ENCODE data around the gene ZNF679.
"Not testable (repeated sequence)": the region's sequence is repeated elsewhere in the genome, so short reads cannot be mapped to it uniquely, and the experiment has no call there.

Gene ZNF679

GRCh38 chr7:64310426-64310825, 82.2 kb downstream of the ZNF679 start:
- no peaks in the 10 kb centered on the region for H3K27me3 ChIP-seq (ENCODE audit: control insufficient read depth, insufficient read depth, low read length)
- no peak overlapping the region for H3K9ac ChIP-seq
- no peaks in the 10 kb centered on the region for H3K36me3 ChIP-seq (ENCODE audit: control insufficient read depth, insufficient read depth, low read length)
- no peaks in the 10 kb centered on the region for H3K79me2 ChIP-seq
- H3K4me1 ChIP-seq, result peaks cover 7% of the 10 kb centered on the region
- H3K4me3 ChIP-seq (ENCODE audit: low read depth, low read length), result no peak overlapping the region
- no peak overlapping the region for H2AFZ ChIP-seq
- H3K4me2 ChIP-seq (ENCODE audit: low read length), result no peak overlapping the region
- no peak overlapping the region for H3K27ac ChIP-seq
- no peaks in the 10 kb centered on the region for H3K9me3 ChIP-seq (ENCODE audit: control insufficient read depth, low read length)
- no peak for TF ChIP-seq CTCF (IDR thresholded peaks at IDR 0.05)

GRCh38 chr7:64312826-64313225, 84.6 kb downstream of the ZNF679 start:
- no peaks in the 10 kb centered on the region for H3K27me3 ChIP-seq (ENCODE audit: control insufficient read depth, insufficient read depth, low read length)
- no peak for TF ChIP-seq CTCF (IDR thresholded peaks at IDR 0.05)
- no peaks in the 10 kb centered on the region for H3K79me2 ChIP-seq
- H3K9me3 ChIP-seq (ENCODE audit: control insufficient read depth, low read length), result no peaks in the 10 kb centered on the region
- no peaks in the 10 kb centered on the region for H3K36me3 ChIP-seq (ENCODE audit: control insufficient read depth, insufficient read depth, low read length)
- H2AFZ ChIP-seq, result peak overlapping the region; percentile 94
- H3K4me2 ChIP-seq (ENCODE audit: low read length), result no peak overlapping the region
- H3K9ac ChIP-seq, result no peak overlapping the region
- H3K27ac ChIP-seq, result peak overlapping the region; percentile 60
- H3K4me1 ChIP-seq, result peaks cover 5% of the 10 kb centered on the region
- H3K4me3 ChIP-seq (ENCODE audit: low read depth, low read length), result no peak overlapping the region

- Histone ChIP-seq H3K9ac (no peak within 1 kb of the TSS), H3K4me1 (peaks cover 2% of the 10 kb centered on the region), H3K9me3 (ENCODE audit: control insufficient read depth, low read length) (no peaks in the 10 kb centered on the region), H3K4me3 (ENCODE audit: low read depth, low read length) (peak within 1 kb of the TSS; percentile 93), H3K79me2 (no peaks in the 10 kb centered on the region), H3K36me3 (ENCODE audit: control insufficient read depth, insufficient read depth, low read length) (no peaks in the 10 kb centered on the region), H3K27me3 (ENCODE audit: control insufficient read depth, insufficient read depth, low read length) (no peaks in the 10 kb centered on the region), H3K27ac (peak within 1 kb of the TSS; percentile 60), H3K4me2 (ENCODE audit: low read length) (peak within 1 kb of the TSS; percentile 79), H2AFZ (peak within 1 kb of the TSS; percentile 94)
- no peak for TF ChIP-seq CTCF (IDR thresholded peaks at IDR 0.05)
Measured at GRCh38 chr7:64313740-64314491, 85.6 kb downstream of the ZNF679 start, which contains the start of gene ZNF736. TSS of gene ZNF736 (plus strand) at chr7:64313961. CDS start at chr7:64314151, 190 bp downstream.

- no peaks in the 10 kb centered on the region for H3K79me2 ChIP-seq
- no peak overlapping the region for H3K27ac ChIP-seq
- H3K27me3 ChIP-seq (ENCODE audit: control insufficient read depth, insufficient read depth, low read length), result no peaks in the 10 kb centered on the region
- no peaks in the 10 kb centered on the region for H3K36me3 ChIP-seq (ENCODE audit: control insufficient read depth, insufficient read depth, low read length)
- no peak overlapping the region for H3K9ac ChIP-seq
- H3K9me3 ChIP-seq (ENCODE audit: control insufficient read depth, low read length), result no peaks in the 10 kb centered on the region
- peaks cover 2% of the 10 kb centered on the region for H3K4me1 ChIP-seq
- no peak for TF ChIP-seq CTCF (IDR thresholded peaks at IDR 0.05)
- peak overlapping the region; percentile 79 for H3K4me2 ChIP-seq (ENCODE audit: low read length)
- H2AFZ ChIP-seq, result peak overlapping the region; percentile 94
- H3K4me3 ChIP-seq (ENCODE audit: low read depth, low read length), result peak overlapping the region; percentile 93
Measured at GRCh38 chr7:64314566-64314965, 86.3 kb downstream of the ZNF679 start.

- not testable (repeated sequence) for H3K4me1 ChIP-seq; H3K79me2 ChIP-seq; H3K9ac ChIP-seq; H3K27me3 ChIP-seq (ENCODE audit: control insufficient read depth, insufficient read depth, low read length); H3K4me3 ChIP-seq (ENCODE audit: low read depth, low read length); H3K4me2 ChIP-seq (ENCODE audit: low read length); H3K9me3 ChIP-seq (ENCODE audit: control insufficient read depth, low read length); H3K36me3 ChIP-seq (ENCODE audit: control insufficient read depth, insufficient read depth, low read length); H2AFZ ChIP-seq; H3K27ac ChIP-seq
Measured at GRCh38 chr7:64316031-64316742, 87.9 kb downstream of the ZNF679 start.
